ENCODE data around the gene DAO. TPM values are rescaled to one million over a fixed set of nuclear protein-coding genes. Genes with fewer than 3 reads are reported as not detected.

DAO gene
- total RNA-seq, 2 experiments from 2014 or later, result not detected

DNA sequence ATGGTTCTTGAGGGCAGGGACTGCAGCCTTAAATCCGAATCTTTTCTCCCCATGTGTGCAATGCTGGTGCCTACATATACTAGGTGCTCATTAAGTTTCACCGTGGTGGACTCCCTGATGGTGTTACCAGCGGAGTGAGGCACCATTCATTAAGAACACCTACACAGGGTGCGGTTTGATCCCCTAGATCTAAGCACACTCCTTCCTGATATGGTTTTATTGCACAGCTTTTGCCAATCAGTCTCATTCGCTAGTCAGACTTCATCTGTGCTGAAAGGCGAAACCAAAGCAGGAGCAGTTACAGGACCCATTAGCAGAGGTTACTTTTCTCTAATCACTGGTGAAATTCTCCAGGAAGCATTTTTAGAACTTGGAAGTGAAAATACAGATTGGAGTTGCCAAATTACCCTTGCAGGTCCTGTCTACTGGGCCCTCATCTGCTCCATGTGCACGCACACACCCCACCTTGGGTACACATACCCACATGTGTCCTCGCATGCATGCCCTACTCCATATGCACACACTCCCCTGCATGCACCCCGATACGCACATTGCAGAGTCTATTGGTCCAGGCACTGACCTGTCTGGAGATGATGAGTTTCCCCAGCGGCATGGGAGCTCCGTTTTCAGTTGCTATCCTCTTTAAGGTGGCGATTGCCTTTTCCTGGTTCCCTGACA is 58.5 kb downstream of the DAO start:
- no peak for DNase-seq
- Mint-ChIP-seq H3K4me3 (no peak overlapping the region), H3K27me3 (ENCODE audit: low read depth) (no peaks in the 10 kb centered on the region), H3K4me1 (ENCODE audit: low read depth) (no peaks in the 10 kb centered on the region), H3K9me3 (no peaks in the 10 kb centered on the region), H3K27ac (no peak overlapping the region), H3K36me3 (ENCODE audit: low read depth) (no peaks in the 10 kb centered on the region)
- intact Hi-C loops (cut with micrococcal nuclease), result no loop called here
- CTCF ChIA-PET, result interaction anchor here (1.5 kb wide), 2 partner anchors 13 to 54 kb away, joined by 4 read pairs; no protein-coding TSS in a partner anchor

DNA sequence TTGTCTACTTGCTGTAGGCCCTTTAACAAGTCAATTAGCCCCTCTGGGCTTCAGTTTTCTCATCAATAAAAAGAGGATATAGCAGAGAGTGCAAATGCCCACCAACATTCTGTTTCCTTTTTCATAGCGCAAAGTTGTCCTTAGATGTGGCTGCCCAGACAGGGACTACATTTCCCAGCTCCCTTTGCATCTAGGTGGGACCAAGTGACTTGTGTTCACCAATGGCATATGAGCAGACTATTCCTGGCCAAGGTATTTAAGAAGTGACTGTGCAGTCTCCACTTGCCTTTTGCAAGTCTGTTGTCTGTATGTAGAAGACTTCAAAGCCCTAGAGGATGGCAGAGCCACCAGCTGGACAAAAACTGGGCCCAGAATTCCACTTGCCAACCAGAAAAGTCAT is 59.7 kb downstream of the DAO start:
- CTCF ChIA-PET, result interaction anchor here (0.6 to 1.5 kb wide), 3 partner anchors 11 to 136 kb away, joined by 4 to 5 read pairs (median 4); no protein-coding TSS in a partner anchor
- Mint-ChIP-seq H3K4me3 (no peak overlapping the region), H3K9me3 (no peaks in the 10 kb centered on the region), H3K27ac (no peak overlapping the region), H3K36me3 (ENCODE audit: low read depth) (no peaks in the 10 kb centered on the region), H3K4me1 (ENCODE audit: low read depth) (no peaks in the 10 kb centered on the region), H3K27me3 (ENCODE audit: low read depth) (no peaks in the 10 kb centered on the region)
- intact Hi-C loops (cut with micrococcal nuclease), result no loop called here
- DNase-seq, result peak; percentile 37

DNA sequence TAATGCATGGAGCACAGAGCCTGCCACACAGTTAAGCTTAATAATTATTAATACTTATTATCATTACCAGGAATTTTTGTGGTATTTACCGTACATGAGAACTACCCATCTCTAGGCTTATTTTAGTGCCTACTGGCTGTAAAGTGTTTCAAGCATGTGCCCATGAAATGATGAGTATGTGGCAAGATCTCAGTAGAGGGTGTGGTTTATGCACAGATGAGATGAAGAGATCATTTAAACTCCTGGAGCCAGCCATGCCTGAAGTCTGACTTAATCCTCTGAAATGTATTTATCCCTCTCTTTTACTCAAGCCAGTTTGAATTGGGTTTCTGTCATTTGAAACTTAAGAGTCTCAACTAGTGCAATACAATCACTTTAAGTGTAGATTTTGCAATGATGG is 60.2 kb downstream of the DAO start:
- H3K27ac Mint-ChIP-seq, result no peak overlapping the region
- CTCF ChIA-PET, result interaction anchor here (1.0 to 1.5 kb wide), 2 partner anchors 11 to 56 kb away, joined by 4 to 5 read pairs; no protein-coding TSS in a partner anchor
- H3K36me3 Mint-ChIP-seq (ENCODE audit: low read depth), result no peaks in the 10 kb centered on the region
- intact Hi-C loops (cut with micrococcal nuclease), result no loop called here
- DNase-seq, result no peak
- no peaks in the 10 kb centered on the region for H3K9me3 Mint-ChIP-seq
- no peak overlapping the region for H3K4me3 Mint-ChIP-seq
- H3K27me3 Mint-ChIP-seq (ENCODE audit: low read depth), result no peaks in the 10 kb centered on the region
- no peaks in the 10 kb centered on the region for H3K4me1 Mint-ChIP-seq (ENCODE audit: low read depth)

DNA sequence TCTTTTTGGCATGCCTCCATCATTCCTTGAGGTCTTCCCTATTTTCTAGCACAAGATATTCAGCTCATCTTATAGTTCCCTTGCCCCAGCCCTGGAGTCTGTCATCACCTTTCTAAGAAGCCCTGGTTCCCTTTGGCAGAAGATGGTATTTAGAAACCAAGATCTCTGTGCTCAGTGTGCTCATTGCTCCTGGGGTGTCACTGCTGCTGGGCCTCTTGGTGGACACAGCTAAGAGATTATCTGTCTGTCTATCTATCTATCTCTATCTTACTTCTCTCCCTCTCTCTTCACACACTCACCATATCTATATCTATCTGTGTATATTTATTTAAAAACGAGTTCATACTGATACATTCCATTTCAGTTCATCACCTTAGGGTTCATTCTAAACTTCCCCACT is 67.2 kb downstream of the DAO start:
- Mint-ChIP-seq H3K9me3 (peaks cover 8% of the 10 kb centered on the region), H3K27ac (no peak overlapping the region), H3K36me3 (ENCODE audit: low read depth) (no peaks in the 10 kb centered on the region), H3K4me1 (ENCODE audit: low read depth) (no peaks in the 10 kb centered on the region), H3K4me3 (no peak overlapping the region), H3K27me3 (ENCODE audit: low read depth) (no peaks in the 10 kb centered on the region)
- no peak for DNase-seq
- intact Hi-C loops (cut with micrococcal nuclease), result no loop called here
- CTCF ChIA-PET, result interaction anchor here (1.7 kb wide), 1 partner anchor 282 kb away, joined by 6 read pairs; no protein-coding TSS in a partner anchor

DNA sequence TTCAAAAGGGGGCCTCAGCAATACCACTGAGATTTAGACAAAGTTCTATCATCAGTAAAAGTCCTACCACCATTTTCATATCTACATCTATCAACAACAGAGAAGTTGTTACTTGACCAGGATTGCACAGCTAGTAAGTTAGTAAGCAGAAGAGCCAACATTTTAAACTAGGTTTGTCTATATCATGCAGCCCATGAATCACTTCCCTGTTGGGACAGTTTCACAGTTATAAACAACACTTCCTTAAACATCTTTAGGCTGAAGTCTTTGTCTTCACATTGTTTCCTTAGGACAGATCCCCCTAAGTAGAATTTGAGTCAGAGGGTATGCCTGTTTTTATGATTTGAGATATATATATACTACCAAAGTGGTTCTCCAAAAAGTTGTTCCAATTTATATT is 68.5 kb downstream of the DAO start:
- peaks cover 8% of the 10 kb centered on the region for H3K9me3 Mint-ChIP-seq
- H3K4me1 Mint-ChIP-seq (ENCODE audit: low read depth), result no peaks in the 10 kb centered on the region
- DNase-seq, result no peak
- CTCF ChIA-PET, result interaction anchor here (0.6 to 1.5 kb wide), 4 partner anchors 18 to 438 kb away, joined by 3 to 4 read pairs (median 3); no protein-coding TSS in a partner anchor
- intact Hi-C loops (cut with micrococcal nuclease), result no loop called here
- no peak overlapping the region for H3K27ac Mint-ChIP-seq
- no peaks in the 10 kb centered on the region for H3K36me3 Mint-ChIP-seq (ENCODE audit: low read depth)
- H3K4me3 Mint-ChIP-seq, result no peak overlapping the region
- H3K27me3 Mint-ChIP-seq (ENCODE audit: low read depth), result no peaks in the 10 kb centered on the region

DNA sequence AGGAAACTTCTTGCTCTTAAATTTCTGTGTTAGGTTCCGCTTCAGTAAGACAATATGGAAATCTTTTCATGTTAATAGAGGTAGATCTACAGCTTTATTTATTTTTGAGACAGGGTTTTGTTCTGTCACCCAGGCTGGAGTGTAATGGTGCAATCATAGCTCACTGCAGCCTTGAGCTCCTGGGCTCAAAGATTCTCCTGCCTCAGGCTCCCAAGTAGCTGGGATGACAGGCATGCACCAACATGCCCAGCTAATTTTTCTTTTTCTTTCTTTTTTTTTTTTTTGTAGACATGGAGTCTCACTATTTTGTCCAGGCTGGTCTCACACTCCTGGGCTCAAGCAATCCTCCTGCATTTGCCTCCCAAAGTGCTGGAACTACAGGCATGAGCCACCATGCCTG is 70.1 kb downstream of the DAO start:
- Mint-ChIP-seq H3K27me3 (ENCODE audit: low read depth) (no peaks in the 10 kb centered on the region), H3K4me1 (ENCODE audit: low read depth) (no peaks in the 10 kb centered on the region), H3K9me3 (peaks cover 8% of the 10 kb centered on the region), H3K36me3 (ENCODE audit: low read depth) (no peaks in the 10 kb centered on the region), H3K27ac (no peak overlapping the region), H3K4me3 (no peak overlapping the region)
- CTCF ChIA-PET, result interaction anchor here (0.6 to 2.5 kb wide), 19 partner anchors 10 to 596 kb away, joined by 3 to 32 read pairs (median 5); partner anchors contain the start of gene ALKBH2
- DNase-seq, result no peak
- intact Hi-C loops (cut with micrococcal nuclease), result loop anchor here (2.0 to 5.0 kb wide), 2 partner anchors 333 to 387 kb away; partner anchors contain the start of gene ISCU

Small RNAs within 50 kb of the gene (microRNA-seq; reads per million reads assigned to microRNA genes)
- gene MIR619 (ENCODE audit: borderline microRNAs expressed, borderline replicate concordance), result not detected

Other genes with a start within 250 kb of the DAO start
- 10 to 100 TPM; 19.9 to 21.9 TPM for gene SELPLG, start 246.2 kb upstream of the DAO start, total RNA-seq
- gene CORO1C, start 148.6 kb upstream of the DAO start, total RNA-seq, result 10 to 100 TPM; 36.4 to 43.7 TPM
- gene SSH1, start 22.5 kb upstream of the DAO start, total RNA-seq, result 10 to 100 TPM in 1 of 2 experiments, 1 to 10 TPM in 1; 8.7 to 11.1 TPM
- not detected for gene SVOP, start 141.0 kb downstream of the DAO start, total RNA-seq
- 10 to 100 TPM; 11.0 to 11.5 TPM for gene USP30, start 172.5 kb downstream of the DAO start, total RNA-seq
- gene ALKBH2, start 213.4 kb downstream of the DAO start, total RNA-seq, result 10 to 100 TPM; 31.1 to 32.7 TPM
- 10 to 100 TPM; 58.2 to 64.0 TPM for gene UNG, start 217.5 kb downstream of the DAO start, total RNA-seq
- 10 to 100 TPM; 11.0 to 11.8 TPM for gene ACACB, start 236.5 kb downstream of the DAO start, total RNA-seq